ENCODE data around the gene RAPGEF3. TPM values are rescaled to one million over a fixed set of nuclear protein-coding genes. Genes with fewer than 3 reads are reported as not detected.

The RAPGEF3 gene
- total and polyA plus RNA-seq, 2 experiments from 2014 or later: 2.1 to 2.6 TPM

- 86% methylated on average over 6 of the region's 6 CpGs for WGBS (ENCODE audit: low lambda C conversion rate, missing lambda C conversion rate)
Observed at GRCh38 chr12:47771304-47771703, 12.6 kb upstream of the RAPGEF3 start.

GRCh38 chr12:47770086-47770726 is 11.5 kb upstream of the RAPGEF3 start:
- Histone ChIP-seq H3K4me2 (no peak overlapping the region), H3K79me2 (peaks cover 3% of the 10 kb centered on the region), H3K9me2 (replicated peaks; ENCODE audit: insufficient read depth) (no peaks in the 10 kb centered on the region), H3K36me3 (replicated peaks; ENCODE audit: insufficient read depth, low read depth) (no peaks in the 10 kb centered on the region), H3K4me1 (ENCODE audit: insufficient read depth) (peaks cover 9% of the 10 kb centered on the region), H4K20me1 (ENCODE audit: insufficient read depth, poor library complexity, severe bottlenecking) (no peaks in the 10 kb centered on the region), H3K4me3 (no peak overlapping the region), H3K9me3 (ENCODE audit: low read depth) (no peaks in the 10 kb centered on the region), H2AFZ (no peak overlapping the region), H3K27me3 (no peaks in the 10 kb centered on the region), H3K27ac (no peak overlapping the region)
- peak; percentile 53 for DNase-seq (ENCODE audit: low spot score)
- 82% methylated on average over 3 of the region's 3 CpGs for WGBS (ENCODE audit: low lambda C conversion rate, missing lambda C conversion rate)
- no peak for TF ChIP-seq EZH2 (IDR thresholded peaks at IDR 0.05; ENCODE audit: borderline replicate concordance)
- no peak for TF ChIP-seq CTCF (IDR thresholded peaks at IDR 0.05; ENCODE audit: poor library complexity)

More at GRCh38 chr12:47771304-47771703, 12.6 kb upstream of the RAPGEF3 start:
- Histone ChIP-seq H3K4me2 (no peak overlapping the region), H3K4me1 (ENCODE audit: insufficient read depth) (peaks cover 9% of the 10 kb centered on the region), H3K4me3 (no peak overlapping the region), H2AFZ (no peak overlapping the region), H3K9me3 (ENCODE audit: low read depth) (no peaks in the 10 kb centered on the region), H3K27ac (no peak overlapping the region), H3K27me3 (no peaks in the 10 kb centered on the region), H3K36me3 (replicated peaks; ENCODE audit: insufficient read depth, low read depth) (no peaks in the 10 kb centered on the region), H3K79me2 (peaks cover 3% of the 10 kb centered on the region), H3K9me2 (replicated peaks; ENCODE audit: insufficient read depth) (no peaks in the 10 kb centered on the region), H4K20me1 (ENCODE audit: insufficient read depth, poor library complexity, severe bottlenecking) (no peaks in the 10 kb centered on the region)
- no peak for DNase-seq (ENCODE audit: low spot score)
- TF ChIP-seq CTCF (IDR thresholded peaks at IDR 0.05; ENCODE audit: poor library complexity): no peak
- TF ChIP-seq EZH2 (IDR thresholded peaks at IDR 0.05; ENCODE audit: borderline replicate concordance): no peak
- no peak for TF ChIP-seq EZH2phosphoT487 (IDR thresholded peaks at IDR 0.05; ENCODE audit: low read depth, severe bottlenecking, unreplicated experiment)

GRCh38 chr12:47769234-47770085 is 10.8 kb upstream of the RAPGEF3 start:
- Histone ChIP-seq H3K36me3 (replicated peaks; ENCODE audit: insufficient read depth, low read depth) (no peaks in the 10 kb centered on the region), H3K27me3 (no peaks in the 10 kb centered on the region), H3K4me2 (no peak overlapping the region), H4K20me1 (ENCODE audit: insufficient read depth, poor library complexity, severe bottlenecking) (no peaks in the 10 kb centered on the region), H3K79me2 (peaks cover 3% of the 10 kb centered on the region), H3K4me1 (ENCODE audit: insufficient read depth) (peaks cover 9% of the 10 kb centered on the region), H2AFZ (no peak overlapping the region), H3K9me3 (ENCODE audit: low read depth) (no peaks in the 10 kb centered on the region), H3K27ac (no peak overlapping the region), H3K9me2 (replicated peaks; ENCODE audit: insufficient read depth) (no peaks in the 10 kb centered on the region), H3K4me3 (no peak overlapping the region)
- TF ChIP-seq EZH2 (IDR thresholded peaks at IDR 0.05; ENCODE audit: borderline replicate concordance): no peak
- TF ChIP-seq EZH2phosphoT487 (IDR thresholded peaks at IDR 0.05; ENCODE audit: low read depth, severe bottlenecking, unreplicated experiment): no peak
- no peak for TF ChIP-seq CTCF (IDR thresholded peaks at IDR 0.05; ENCODE audit: poor library complexity)
- DNase-seq (ENCODE audit: low spot score): no peak
- 87% methylated on average over 4 of the region's 4 CpGs for WGBS (ENCODE audit: low lambda C conversion rate, missing lambda C conversion rate)
